HepG2 (cell line): Measurements from ENCODE around the gene OBSL1. TPM values are rescaled to one million over a fixed set of nuclear protein-coding genes. Genes with fewer than 3 reads are reported as not detected.

Experiments used
- ARNTL ChIP-seq: sonication (generic); formaldehyde crosslinking; IDR thresholded peaks from 2 replicates; pipeline ENCODE4 v1.4.0; 2020; ENCODE audit warnings: mild to moderate bottlenecking, missing genetic modification reagents
- ATF5 ChIP-seq: sonication (generic); formaldehyde crosslinking; IDR thresholded peaks from 2 replicates; pipeline ENCODE4 v1.4.0; 2020; ENCODE audit warnings: mild to moderate bottlenecking, low read depth, missing genetic modification reagents
- HOXA3 ChIP-seq: sonication (generic); formaldehyde crosslinking; IDR thresholded peaks from 2 replicates; pipeline ENCODE4 v1.5.0; 2020; ENCODE audit warnings: missing genetic modification reagents
- IRF9 ChIP-seq: sonication (generic); formaldehyde crosslinking; IDR thresholded peaks from 2 replicates; pipeline ENCODE4 v1.8.0; 2022; ENCODE audit warnings: missing genetic modification reagents, mild to moderate bottlenecking, borderline replicate concordance
- KLF12 ChIP-seq: sonication (generic); formaldehyde crosslinking; IDR thresholded peaks from 2 replicates; pipeline ENCODE4 v1.4.0; 2020; ENCODE audit warnings: missing genetic modification reagents, borderline replicate concordance
- MBNL3 ChIP-seq: fragments of 250-450 bp; sonication (Bioruptor Pico); conservative IDR thresholded peaks from 2 replicates; pipeline ENCODE4 v1.8.0; 2022; ENCODE audit warnings: mild to moderate bottlenecking, inconsistent platforms
- NONO ChIP-seq, 2 experiments: fragments of 450-650 bp in 1 of 2; sonication (generic) in 1 of 2; formaldehyde crosslinking in 1 of 2; IDR thresholded peaks in 1 of 2; conservative IDR thresholded peaks in 1 of 2; 2 replicates each; pipeline versions ENCODE4 v1.6.1 to v1.8.0; 2017 to 2022; ENCODE audit warnings: mild to moderate bottlenecking in 1 of 2, missing genetic modification reagents in 1 of 2, moderate library complexity in 1 of 2
- ONECUT2 ChIP-seq: sonication (generic); formaldehyde crosslinking; IDR thresholded peaks from 2 replicates; pipeline ENCODE4 v1.4.0; 2020; ENCODE audit warnings: missing genetic modification reagents
- RARA ChIP-seq: IDR thresholded peaks from 2 replicates; pipeline ENCODE4 v1.6.1; 2016; ENCODE audit warnings: missing genetic modification reagents, missing compliant biosample characterization
- SIN3B ChIP-seq: fragments of 150-350 bp; IDR thresholded peaks from 2 replicates; pipeline ENCODE4 v1.6.1; 2014; ENCODE audit warnings: low read length
- SP2 ChIP-seq: sonication (generic); formaldehyde crosslinking; IDR thresholded peaks from 2 replicates; pipeline ENCODE4 v1.5.1; 2020; ENCODE audit warnings: mild to moderate bottlenecking, missing genetic modification reagents
- SRSF4 ChIP-seq: fragments of 200-400 bp; formaldehyde crosslinking; IDR thresholded peaks from one replicate; pipeline ENCODE4 v1.6.1; 2018; ENCODE audit warnings: mild to moderate bottlenecking, low read depth, low read length, moderate library complexity; ENCODE audit not compliant: poor library complexity, severe bottlenecking
- TAF1 ChIP-seq: sonication (generic); formaldehyde crosslinking; IDR thresholded peaks from 2 replicates; pipeline ENCODE4 v1.4.0; 2020; ENCODE audit warnings: missing genetic modification reagents
- ZBED4 ChIP-seq: sonication (generic); formaldehyde crosslinking; IDR thresholded peaks from 2 replicates; pipeline ENCODE4 v1.4.0; 2020; ENCODE audit warnings: missing genetic modification reagents, borderline replicate concordance
- ZBTB42 ChIP-seq: sonication (generic); formaldehyde crosslinking; IDR thresholded peaks from 2 replicates; pipeline ENCODE4 v1.5.0; 2020; ENCODE audit warnings: mild to moderate bottlenecking, missing genetic modification reagents
- ZBTB7A ChIP-seq: sonication (generic); formaldehyde crosslinking; IDR thresholded peaks from 2 replicates; pipeline ENCODE4 v1.8.0; 2022; ENCODE audit warnings: mild to moderate bottlenecking, missing genetic modification reagents
- ZNF17 ChIP-seq: sonication (generic); formaldehyde crosslinking; IDR thresholded peaks from 2 replicates; pipeline ENCODE4 v1.5.0; 2020; ENCODE audit warnings: mild to moderate bottlenecking, missing genetic modification reagents
- ZNF34 ChIP-seq: sonication (generic); formaldehyde crosslinking; IDR thresholded peaks from 2 replicates; pipeline ENCODE4 v1.4.0; 2020; ENCODE audit warnings: mild to moderate bottlenecking, missing genetic modification reagents, borderline replicate concordance
- ZNF501 ChIP-seq: sonication (generic); formaldehyde crosslinking; IDR thresholded peaks from 2 replicates; pipeline ENCODE4 v1.5.1; 2020; ENCODE audit warnings: mild to moderate bottlenecking, moderate library complexity, missing genetic modification reagents
- ZNF510 ChIP-seq: sonication (generic); formaldehyde crosslinking; IDR thresholded peaks from 2 replicates; pipeline ENCODE4 v1.4.0; 2020; ENCODE audit warnings: low read depth, mild to moderate bottlenecking, missing genetic modification reagents
- ZNF788 ChIP-seq: sonication (generic); formaldehyde crosslinking; IDR thresholded peaks from 2 replicates; pipeline ENCODE4 v1.5.0; 2020; ENCODE audit warnings: mild to moderate bottlenecking, missing genetic modification reagents, borderline replicate concordance
- polyA plus RNA-seq, 8 experiments: library from polyadenylated mRNA; depleted of rRNA in 3 of 8; stranded (reverse) in 7 of 8; unstranded in 1 of 8; fragments of >200 nt; fragmentation: Illumina TruSeq in 4 of 8; extraction: Trizol in 4 of 8; gene quantifications; 2 replicates each; pipeline versions ENCODE4 v1.2.1 to v1.2.3, GENCODE V29; 2011 to 2016; ENCODE audit warnings: low read depth in 4 of 8, missing spikeins in 1 of 8, mixed read lengths in 1 of 8; ENCODE audit not compliant: insufficient read depth in 1 of 8
- total RNA-seq, 5 experiments: library from RNA; depleted of rRNA; stranded (reverse); fragments of >200 nt; fragmentation: Illumina TruSeq; extraction: Trizol; gene quantifications; 2 replicates each; pipeline ENCODE4 v1.2.3, GENCODE V29; 2016; ENCODE audit warnings: low read depth in 1 of 5
- TF ChIP-seq, protein P1 (sequence below): sonication (generic); formaldehyde crosslinking; IDR thresholded peaks from 2 replicates; pipeline ENCODE4 v1.4.0; 2020; ENCODE audit warnings: missing genetic modification reagents

Gene OBSL1
- total and polyA plus RNA-seq, 2 of the 13 experiments (the other 11 are each of a cell fraction or from before 2014, with no cell fraction given) = 86.7 to 218 TPM

- TF ChIP-seq, protein P1, sequence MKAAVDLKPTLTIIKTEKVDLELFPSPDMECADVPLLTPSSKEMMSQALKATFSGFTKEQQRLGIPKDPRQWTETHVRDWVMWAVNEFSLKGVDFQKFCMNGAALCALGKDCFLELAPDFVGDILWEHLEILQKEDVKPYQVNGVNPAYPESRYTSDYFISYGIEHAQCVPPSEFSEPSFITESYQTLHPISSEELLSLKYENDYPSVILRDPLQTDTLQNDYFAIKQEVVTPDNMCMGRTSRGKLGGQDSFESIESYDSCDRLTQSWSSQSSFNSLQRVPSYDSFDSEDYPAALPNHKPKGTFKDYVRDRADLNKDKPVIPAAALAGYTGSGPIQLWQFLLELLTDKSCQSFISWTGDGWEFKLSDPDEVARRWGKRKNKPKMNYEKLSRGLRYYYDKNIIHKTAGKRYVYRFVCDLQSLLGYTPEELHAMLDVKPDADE (CRISPR knock-in tag) = no peak
- TF ChIP-seq ZNF34 (no peak), SRSF4 (no peak), ZBTB42 (CRISPR knock-in tag) (peak; percentile 61; the same call in 1 of the 2 replicates), KLF12 (CRISPR knock-in tag) (no peak), NONO (IDR thresholded peaks at IDR 0.05) (0 out of 2 replicates have a peak, but pooled peaks have one; percentile 66), NONO (CRISPR knock-in tag; conservative IDR thresholded peaks at IDR 0.05) (peak; percentile 96), ZNF17 (no peak), SIN3B (no peak), ZNF501 (CRISPR knock-in tag) (peak; percentile 91), IRF9 (CRISPR knock-in tag) (peak; percentile 75; the same call in 1 of the 2 replicates), ATF5 (CRISPR knock-in tag) (peak; percentile 80; the same call in 1 of the 2 replicates), SP2 (CRISPR knock-in tag) (no peak; the same call in 1 of the 2 replicates), ZBTB7A (CRISPR knock-in tag) (peak; percentile 57; the same call in 1 of the 2 replicates), HOXA3 (CRISPR knock-in tag) (peak; percentile 73), RARA (CRISPR knock-in tag) (peak; percentile 74), MBNL3 (CRISPR knock-in tag) (no peak), TAF1 (CRISPR knock-in tag) (peak; percentile 73), ZNF510 (CRISPR knock-in tag) (peak; percentile 87; the same call in 1 of the 2 replicates), ZNF788 (CRISPR knock-in tag) (peak; percentile 71; the same call in 1 of the 2 replicates), ARNTL (peak; percentile 58), ONECUT2 (CRISPR knock-in tag) (no peak), ZBED4 (CRISPR knock-in tag) (no peak)
Measured at GRCh38 chr2:219571311-219572236, at the start of gene OBSL1 (continued).
